Measurements from ENCODE around the gene GPLD1. TPM values are rescaled to one million over a fixed set of nuclear protein-coding genes. Genes with fewer than 3 reads are reported as not detected.

GPLD1 gene
- total RNA-seq, 1 donor, result 0.43 TPM

GRCh38 chr6:24446670-24447069 lies 42.7 kb downstream of the GPLD1 start:
- DNase-seq (ENCODE audit: low read depth), result no peak
- TF ChIP-seq, protein P1, sequence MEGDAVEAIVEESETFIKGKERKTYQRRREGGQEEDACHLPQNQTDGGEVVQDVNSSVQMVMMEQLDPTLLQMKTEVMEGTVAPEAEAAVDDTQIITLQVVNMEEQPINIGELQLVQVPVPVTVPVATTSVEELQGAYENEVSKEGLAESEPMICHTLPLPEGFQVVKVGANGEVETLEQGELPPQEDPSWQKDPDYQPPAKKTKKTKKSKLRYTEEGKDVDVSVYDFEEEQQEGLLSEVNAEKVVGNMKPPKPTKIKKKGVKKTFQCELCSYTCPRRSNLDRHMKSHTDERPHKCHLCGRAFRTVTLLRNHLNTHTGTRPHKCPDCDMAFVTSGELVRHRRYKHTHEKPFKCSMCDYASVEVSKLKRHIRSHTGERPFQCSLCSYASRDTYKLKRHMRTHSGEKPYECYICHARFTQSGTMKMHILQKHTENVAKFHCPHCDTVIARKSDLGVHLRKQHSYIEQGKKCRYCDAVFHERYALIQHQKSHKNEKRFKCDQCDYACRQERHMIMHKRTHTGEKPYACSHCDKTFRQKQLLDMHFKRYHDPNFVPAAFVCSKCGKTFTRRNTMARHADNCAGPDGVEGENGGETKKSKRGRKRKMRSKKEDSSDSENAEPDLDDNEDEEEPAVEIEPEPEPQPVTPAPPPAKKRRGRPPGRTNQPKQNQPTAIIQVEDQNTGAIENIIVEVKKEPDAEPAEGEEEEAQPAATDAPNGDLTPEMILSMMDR (IDR thresholded peaks at IDR 0.05; ENCODE audit: insufficient read depth, low read depth, low read length), result no peak
- H3K4me3 ChIP-seq (ENCODE audit: low read depth, low read length), result no peak overlapping the region

- TF ChIP-seq, protein P1 (IDR thresholded peaks at IDR 0.05; ENCODE audit: insufficient read depth, low read depth, low read length), result no peak
- no peak overlapping the region for H3K4me3 ChIP-seq (ENCODE audit: low read depth, low read length)
- no peak for DNase-seq (ENCODE audit: low read depth)
Measured at GRCh38 chr6:24445704-24446103, 43.7 kb downstream of the GPLD1 start.

GRCh38 chr6:24444588-24444987 lies 44.8 kb downstream of the GPLD1 start:
- TF ChIP-seq, protein P1 (IDR thresholded peaks at IDR 0.05; ENCODE audit: insufficient read depth, low read depth, low read length), result no peak
- H3K4me3 ChIP-seq (ENCODE audit: low read depth, low read length), result no peak overlapping the region
- no peak for DNase-seq (ENCODE audit: low read depth)

DNA sequence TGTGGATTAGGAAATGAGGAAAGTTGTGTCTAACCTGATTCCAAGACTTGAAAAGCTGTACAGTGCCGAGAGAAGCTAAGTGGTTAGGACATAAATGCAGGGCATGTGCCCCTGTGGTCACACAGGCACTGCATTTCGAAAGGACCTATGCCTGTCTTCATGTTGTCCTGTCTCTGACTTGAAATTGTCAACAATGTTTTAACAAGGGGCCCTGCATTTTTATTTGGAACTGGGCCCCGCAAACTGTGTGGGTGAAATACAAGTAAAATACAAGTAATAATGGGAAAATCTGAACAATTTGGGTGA lies 47.8 kb downstream of the GPLD1 start:
- H3K4me3 ChIP-seq (ENCODE audit: low read depth, low read length), result no peak overlapping the region
- TF ChIP-seq, protein P1 (IDR thresholded peaks at IDR 0.05; ENCODE audit: insufficient read depth, low read depth, low read length), result no peak
- no peak for DNase-seq (ENCODE audit: low read depth)

GRCh38 chr6:24440897-24441598 lies 48.3 kb downstream of the GPLD1 start:
- H3K4me3 ChIP-seq (ENCODE audit: low read depth, low read length), result no peak overlapping the region
- TF ChIP-seq, protein P1 (IDR thresholded peaks at IDR 0.05; ENCODE audit: insufficient read depth, low read depth, low read length), result no peak
- DNase-seq (ENCODE audit: low read depth), result no peak

DNA sequence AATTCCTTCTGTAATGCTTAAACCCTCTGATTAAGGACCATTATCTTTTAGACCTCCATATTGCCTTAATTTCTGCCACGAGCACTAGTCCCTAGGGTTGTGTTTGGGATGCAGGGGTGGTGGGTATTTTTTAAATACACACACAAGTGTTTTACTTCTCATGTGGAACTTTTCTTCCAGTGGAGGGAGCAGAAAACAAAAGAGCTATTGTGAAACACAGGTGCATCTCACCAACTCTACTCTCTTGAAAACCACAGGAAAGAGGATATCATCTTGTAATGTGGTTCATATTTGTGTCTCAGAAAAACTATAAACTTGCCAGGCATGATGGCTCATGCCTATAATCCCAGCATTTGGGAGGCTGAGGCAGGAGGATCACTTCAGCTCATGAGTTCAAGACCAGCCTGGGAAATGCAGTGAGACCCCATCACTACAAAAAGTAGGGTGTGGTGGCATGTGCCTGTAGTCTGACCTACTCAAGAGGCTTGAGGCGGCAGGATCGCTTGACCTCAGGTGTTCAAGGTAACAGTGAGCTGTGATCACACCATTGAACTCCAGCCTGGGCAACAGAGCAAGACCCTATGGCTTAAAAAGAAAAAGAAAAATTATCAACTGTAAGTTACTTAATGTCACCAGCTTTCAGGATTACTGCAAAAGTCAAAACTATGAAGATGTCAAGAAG lies 49.4 kb downstream of the GPLD1 start:
- DNase-seq (ENCODE audit: low read depth), result no peak
- TF ChIP-seq, protein P1 (IDR thresholded peaks at IDR 0.05; ENCODE audit: insufficient read depth, low read depth, low read length), result no peak
- H3K4me3 ChIP-seq (ENCODE audit: low read depth, low read length), result no peak overlapping the region
